VCaP (cell line): Measurements from ENCODE around the gene TBL3.
"Not testable (repeated sequence)": the region's sequence is repeated elsewhere in the genome, so short reads cannot be mapped to it uniquely, and the experiment has no call there.

Experiments used
- H3K27ac ChIP-seq: fragments of 450-650 bp; 2 replicates; pipeline ENCODE4 v1.5.1; 2017
- TF ChIP-seq, protein P1 (sequence below): fragments of 450-650 bp; conservative IDR thresholded peaks from 2 replicates; pipeline ENCODE4 v1.5.1; 2017; ENCODE audit warnings: mild to moderate bottlenecking, moderate library complexity

TBL3 gene

DNA sequence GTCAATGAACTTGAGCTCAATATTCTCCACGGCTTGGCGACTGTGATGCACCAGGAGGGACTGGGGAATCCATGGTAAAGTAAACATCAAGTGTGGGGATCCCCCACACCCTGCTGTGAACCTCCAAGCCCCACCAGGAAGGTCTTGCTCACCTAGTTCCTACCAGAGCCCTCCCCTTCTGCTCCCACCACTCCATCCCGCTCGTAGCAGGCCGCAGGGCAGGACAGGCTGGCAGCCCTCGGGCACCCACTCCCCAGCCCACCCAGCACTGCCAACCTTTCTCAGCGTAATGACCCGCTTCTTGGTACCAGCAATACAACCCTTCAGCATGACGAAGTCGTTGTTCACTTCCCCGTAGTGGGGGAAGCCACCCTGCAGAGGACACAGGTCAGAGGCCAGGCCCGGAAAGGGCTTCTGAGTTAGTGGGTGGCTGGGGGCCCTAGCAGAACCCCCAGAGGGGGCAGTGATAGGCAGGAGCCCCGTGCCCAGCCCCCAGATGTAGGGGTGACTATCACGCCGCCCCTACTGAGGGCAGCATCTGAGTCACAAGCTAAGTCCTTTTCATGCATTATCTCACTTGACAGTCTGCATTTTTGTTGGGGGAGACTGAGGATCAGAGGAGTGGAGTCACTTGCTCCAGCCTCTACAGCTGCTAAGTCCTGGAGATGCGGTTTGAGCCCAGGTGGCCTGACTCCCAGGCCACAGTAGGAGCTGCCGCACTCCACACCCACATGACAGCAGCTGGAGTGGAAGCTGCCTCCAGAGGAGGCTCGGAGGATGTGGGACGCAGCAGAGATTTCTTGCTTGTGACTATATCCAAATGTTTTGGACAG, 26.1 kb upstream of the TBL3 start:
- TF ChIP-seq, protein P1, sequence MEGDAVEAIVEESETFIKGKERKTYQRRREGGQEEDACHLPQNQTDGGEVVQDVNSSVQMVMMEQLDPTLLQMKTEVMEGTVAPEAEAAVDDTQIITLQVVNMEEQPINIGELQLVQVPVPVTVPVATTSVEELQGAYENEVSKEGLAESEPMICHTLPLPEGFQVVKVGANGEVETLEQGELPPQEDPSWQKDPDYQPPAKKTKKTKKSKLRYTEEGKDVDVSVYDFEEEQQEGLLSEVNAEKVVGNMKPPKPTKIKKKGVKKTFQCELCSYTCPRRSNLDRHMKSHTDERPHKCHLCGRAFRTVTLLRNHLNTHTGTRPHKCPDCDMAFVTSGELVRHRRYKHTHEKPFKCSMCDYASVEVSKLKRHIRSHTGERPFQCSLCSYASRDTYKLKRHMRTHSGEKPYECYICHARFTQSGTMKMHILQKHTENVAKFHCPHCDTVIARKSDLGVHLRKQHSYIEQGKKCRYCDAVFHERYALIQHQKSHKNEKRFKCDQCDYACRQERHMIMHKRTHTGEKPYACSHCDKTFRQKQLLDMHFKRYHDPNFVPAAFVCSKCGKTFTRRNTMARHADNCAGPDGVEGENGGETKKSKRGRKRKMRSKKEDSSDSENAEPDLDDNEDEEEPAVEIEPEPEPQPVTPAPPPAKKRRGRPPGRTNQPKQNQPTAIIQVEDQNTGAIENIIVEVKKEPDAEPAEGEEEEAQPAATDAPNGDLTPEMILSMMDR: no peak
- H3K27ac ChIP-seq: no peak overlapping the region

DNA sequence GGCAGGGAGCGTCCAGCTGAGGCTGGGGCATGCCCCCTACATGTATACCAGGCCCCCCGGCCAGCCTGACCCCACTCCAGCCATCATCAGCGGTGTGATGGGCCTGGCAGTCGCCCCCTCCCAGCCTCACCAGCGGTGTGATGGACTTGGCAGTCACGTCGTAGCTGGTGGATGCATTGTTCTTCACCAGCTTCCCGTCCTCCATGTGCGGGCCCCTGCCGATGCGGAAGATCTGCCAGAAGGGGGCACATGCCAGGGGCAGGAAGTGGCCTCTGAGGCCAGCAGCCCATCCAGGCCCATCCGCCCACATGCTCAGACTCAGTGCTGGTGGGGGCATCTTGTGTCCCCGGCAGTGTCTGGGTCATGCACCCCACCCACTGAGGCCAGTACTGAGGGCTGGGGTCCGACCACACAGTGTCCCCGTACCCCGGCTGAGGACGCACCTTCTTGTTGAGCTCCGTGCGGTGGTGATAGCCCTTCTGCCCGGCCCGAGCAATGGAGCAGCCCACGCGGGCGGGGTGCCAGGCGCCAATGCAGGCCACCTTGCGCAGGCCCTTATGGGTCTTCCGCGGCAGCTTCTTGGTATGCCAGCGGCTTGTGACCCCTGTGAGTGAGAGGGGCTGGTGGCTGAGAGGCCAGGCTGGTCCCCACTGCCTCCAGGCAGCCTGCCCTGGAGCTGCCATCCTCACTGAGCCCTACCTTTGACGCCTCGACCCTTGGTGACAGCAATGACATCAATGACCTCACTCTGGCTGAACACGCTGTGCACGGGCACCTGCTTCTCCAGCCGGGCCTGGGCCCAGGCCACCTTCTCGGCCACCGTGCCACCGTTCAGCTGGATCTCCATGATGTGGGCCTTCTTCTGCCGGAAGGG, 25.1 kb upstream of the TBL3 start:
- TF ChIP-seq, protein P1: no peak
- no peak overlapping the region for H3K27ac ChIP-seq

DNA sequence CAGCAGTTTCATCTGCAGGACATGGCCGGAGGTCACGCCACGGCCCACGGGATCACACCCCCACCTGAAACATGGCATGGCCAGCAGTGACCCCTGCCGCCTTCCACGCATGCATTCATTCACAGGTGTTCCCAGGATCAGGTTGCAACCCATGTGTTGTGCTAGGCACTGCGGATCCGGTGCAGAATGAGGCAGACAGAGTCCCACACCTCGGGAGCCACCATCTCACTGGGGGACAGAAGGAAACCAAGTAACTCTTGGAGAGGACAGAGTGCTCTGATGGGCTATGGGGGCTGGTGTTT, 24.5 kb upstream of the TBL3 start:
- H3K27ac ChIP-seq: no peak overlapping the region
- TF ChIP-seq, protein P1: no peak

DNA sequence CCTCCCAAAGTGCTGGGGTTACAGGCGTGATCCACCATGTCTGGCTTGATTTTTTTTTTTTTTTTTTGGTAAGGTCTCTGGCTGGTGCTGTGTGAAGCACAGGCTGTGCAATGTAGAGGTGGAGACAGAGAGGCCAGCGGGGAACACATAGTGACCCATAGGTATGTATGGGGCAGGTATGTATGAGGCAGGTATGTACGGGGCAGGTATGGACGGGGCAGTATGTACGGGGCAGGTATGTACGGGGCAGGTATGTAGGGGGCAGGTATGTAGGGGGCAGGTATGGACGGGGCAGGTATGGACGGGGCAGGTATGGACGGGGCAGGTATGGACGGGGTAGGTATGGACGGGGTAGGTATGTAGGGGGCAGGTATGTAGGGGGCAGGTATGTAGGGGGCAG, 22.3 kb upstream of the TBL3 start:
- no peak overlapping the region for H3K27ac ChIP-seq
- TF ChIP-seq, protein P1: no peak

DNA sequence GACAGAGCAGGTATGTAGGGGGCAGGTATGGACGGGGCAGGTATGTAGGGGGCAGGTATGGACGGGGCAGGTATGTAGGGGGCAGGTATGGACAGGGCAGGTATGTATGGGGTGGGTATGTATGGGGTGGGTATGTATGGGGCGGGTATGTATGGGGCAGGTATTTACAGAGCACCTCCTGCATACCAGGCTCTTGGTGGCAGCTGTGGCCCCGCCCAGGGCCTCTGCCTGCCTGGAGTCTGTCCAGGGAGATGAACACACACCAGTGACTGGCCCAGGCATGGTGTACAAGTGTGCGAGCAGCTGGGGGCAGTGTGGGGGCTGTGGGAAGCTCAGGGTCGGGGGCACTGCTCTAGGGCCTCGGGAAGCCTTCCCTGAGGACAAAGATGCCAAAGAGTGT, 21.8 kb upstream of the TBL3 start:
- TF ChIP-seq, protein P1: no peak
- no peak overlapping the region for H3K27ac ChIP-seq

DNA sequence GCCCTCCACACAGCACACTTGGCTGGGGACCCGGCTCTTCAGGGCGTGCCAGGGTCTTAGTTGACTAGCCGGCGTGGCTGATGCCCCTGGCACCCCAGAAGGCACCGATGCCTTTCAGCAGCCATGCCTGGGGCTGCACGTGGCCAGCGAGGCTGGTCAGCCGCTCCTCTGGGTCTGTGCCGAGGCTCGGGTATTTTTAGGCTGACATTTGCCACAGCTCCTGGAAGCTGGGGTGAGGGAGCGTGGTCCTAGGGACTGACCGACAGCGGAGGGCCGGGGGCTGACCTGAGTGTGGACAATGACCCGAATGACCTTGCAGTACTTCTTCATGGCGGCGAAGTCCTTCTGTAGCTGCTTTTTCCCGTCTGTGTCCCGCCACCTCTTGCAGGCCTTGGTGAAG, 21.3 kb upstream of the TBL3 start:
- TF ChIP-seq, protein P1: no peak
- no peak overlapping the region for H3K27ac ChIP-seq

DNA sequence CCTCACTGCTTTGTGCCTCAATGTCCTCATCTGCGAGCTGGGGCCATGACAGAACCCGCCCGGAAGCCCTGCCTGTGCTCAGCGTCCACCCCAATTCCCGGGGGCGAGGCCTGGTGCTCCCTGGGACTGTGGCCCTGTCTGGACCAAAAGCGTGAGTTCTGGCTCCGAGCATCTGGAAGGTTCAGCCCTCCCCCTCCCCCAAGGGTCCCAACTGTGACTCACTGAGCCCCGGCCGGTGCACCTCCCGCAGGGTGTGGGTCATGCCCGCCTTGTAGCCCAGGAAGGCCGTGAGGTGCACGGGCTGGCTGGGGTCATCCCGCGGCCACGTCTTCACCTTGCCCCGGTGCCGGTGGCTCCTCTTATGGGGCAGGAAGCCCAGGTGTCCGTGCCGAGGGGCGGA, 18.1 kb upstream of the TBL3 start:
- TF ChIP-seq, protein P1: no peak
- no peak overlapping the region for H3K27ac ChIP-seq

DNA sequence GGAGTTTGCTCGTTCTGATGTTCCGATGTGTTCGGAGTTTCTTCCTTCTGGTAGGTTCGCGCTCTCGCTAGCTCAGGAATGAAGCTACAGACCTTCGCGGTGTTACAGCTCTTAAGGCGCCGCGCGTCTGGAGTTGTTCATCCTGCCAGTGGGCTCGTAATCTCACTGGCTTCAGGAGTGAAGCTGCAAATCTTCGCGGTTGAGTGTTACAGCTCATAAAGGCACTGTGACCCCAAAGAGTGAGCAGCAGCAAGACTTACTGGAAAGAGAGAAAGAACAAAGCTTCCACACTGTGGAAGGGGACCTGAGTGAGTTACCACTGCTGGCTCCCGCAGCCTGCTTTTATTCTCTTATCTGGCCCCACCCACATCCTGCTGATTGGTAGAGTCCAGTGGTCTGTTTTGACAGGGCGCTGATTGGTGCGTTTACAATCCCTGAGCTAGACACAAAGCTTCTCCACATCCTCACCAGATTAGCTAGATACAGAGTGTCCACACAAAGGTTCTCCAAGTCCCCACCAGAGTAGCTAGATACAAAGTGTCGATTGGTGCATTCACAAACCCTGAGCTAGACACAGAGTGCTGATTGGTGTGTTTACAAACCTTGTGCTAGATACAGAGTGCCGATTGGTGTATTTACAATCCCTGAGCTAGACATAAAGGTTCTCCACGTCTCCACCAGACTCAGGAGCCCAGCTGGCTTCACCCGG, 14.3 kb upstream of the TBL3 start:
- H3K27ac ChIP-seq: not testable (repeated sequence)

DNA sequence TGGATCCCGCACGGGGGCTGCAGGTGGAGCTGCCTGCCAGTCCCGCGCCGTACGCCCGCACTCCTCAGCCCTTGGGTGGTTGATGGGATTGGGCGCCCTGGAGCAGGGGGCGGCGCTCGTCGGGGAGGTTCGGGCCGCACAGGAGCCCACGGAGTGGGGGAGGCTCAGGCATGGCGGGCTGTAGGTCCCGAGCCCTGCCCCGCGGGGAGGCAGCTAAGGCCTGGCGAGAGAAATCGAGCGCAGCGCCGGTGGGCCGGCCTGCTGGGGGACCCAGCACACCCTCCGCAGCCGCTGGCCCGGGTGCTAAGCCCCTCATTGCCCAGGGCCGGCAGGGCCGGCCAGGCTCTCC, 13.7 kb upstream of the TBL3 start:
- not testable (repeated sequence) for H3K27ac ChIP-seq
